Measurements from ENCODE around the gene NDUFS4.
"Not testable (repeated sequence)": the region's sequence is repeated elsewhere in the genome, so short reads cannot be mapped to it uniquely, and the experiment has no call there.

Gene NDUFS4

GRCh38 chr5:53560506-53561191 is at the start of gene NDUFS4:
Gene NDUFS4, plus strand, starts transcription at chr5:53560639. Its CDS starts 24 bp downstream, at chr5:53560663.
- DNase-seq, result peak; percentile 88

GRCh38 chr5:53512539-53512938 is 47.9 kb upstream of the NDUFS4 start:
- no peak for DNase-seq

DNA sequence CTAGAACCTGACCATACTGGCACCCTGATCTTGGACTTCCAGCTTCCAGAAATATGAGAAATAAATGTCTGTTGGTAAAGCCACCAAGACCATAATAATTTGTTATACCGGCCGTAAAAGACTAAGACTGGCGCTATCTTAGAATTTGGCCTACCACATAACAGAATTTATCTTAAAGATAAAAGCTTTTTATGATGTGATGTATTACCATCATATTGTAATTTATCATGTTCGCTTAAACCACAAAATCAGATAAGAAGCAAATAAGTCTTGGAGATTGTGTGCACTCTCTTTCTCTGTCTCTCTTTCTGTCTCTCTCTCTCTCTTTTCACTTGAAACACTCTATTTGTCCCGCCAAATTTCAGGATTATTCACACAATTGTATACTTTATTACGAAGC is 44.5 kb upstream of the NDUFS4 start:
- no peak for DNase-seq

DNA sequence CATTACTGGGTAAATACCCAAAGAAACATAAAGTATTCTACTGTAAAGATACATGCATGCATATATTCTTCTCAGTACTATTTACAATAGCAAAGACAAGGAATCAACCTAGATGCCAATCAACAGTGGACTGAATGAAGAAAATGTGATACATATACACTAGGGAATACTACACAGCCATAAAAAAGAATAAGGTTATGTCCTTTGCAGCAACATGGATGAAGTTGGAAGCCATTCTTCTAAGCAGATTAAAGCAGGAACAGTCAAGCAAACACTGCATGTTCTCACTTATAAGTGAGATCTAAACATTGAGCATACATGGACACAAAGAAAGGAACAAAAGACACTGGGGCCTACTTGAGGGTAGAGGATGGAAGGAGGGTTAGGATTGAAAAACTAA is 39.6 kb upstream of the NDUFS4 start:
- no peak for DNase-seq

GRCh38 chr5:53537711-53538110 is 22.7 kb upstream of the NDUFS4 start:
- no peak for DNase-seq

- not testable (repeated sequence) for DNase-seq
Observed at GRCh38 chr5:53540739-53541138, 19.7 kb upstream of the NDUFS4 start.

- no peak for DNase-seq
Observed at GRCh38 chr5:53541859-53542258, 18.6 kb upstream of the NDUFS4 start.

DNA sequence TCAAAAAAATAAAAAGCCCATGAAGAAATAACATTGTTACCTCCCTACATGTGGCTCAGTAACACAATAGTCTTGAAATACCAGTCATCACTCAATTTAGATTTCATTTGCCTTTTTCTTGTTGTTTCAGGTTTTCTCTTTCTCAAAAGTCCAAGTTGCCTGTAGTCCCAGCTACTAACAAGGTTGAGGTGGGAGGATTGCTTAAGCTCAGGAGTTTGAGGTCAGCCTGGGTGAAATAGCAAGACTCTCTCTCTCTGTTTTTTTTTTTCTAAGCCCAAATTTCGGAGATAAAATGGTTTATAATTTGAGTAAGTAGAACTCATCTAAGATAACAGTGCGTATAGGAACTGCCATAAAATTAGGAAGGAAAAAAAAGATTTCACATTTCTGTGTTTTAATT is 17.5 kb upstream of the NDUFS4 start:
- no peak for DNase-seq

- no peak for DNase-seq
Observed at GRCh38 chr5:53543401-53543800, 17.0 kb upstream of the NDUFS4 start.

DNA sequence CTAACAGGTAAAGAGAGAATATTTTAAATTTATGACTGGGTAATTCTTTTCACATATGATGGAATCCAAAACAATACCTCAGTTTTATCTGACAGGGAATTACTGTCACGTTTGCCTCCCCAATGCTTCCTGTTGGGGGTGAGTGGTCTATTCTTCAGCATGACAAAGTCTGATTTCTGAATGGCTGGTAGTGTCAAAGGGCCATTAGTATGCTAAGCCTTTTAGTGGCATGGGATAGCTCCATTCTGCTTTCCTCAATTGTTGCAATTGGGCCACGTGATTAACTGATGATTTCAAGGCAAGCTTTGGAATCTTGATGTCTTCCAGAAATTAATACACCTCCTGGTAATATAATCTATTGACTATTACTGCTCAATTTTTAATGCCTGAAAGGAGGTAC is 14.7 kb upstream of the NDUFS4 start:
- no peak for DNase-seq

GRCh38 chr5:53547226-53547625 is 13.2 kb upstream of the NDUFS4 start:
- DNase-seq, result no peak

- not testable (repeated sequence) for DNase-seq
Observed at GRCh38 chr5:53548501-53548900, 11.9 kb upstream of the NDUFS4 start.

DNA sequence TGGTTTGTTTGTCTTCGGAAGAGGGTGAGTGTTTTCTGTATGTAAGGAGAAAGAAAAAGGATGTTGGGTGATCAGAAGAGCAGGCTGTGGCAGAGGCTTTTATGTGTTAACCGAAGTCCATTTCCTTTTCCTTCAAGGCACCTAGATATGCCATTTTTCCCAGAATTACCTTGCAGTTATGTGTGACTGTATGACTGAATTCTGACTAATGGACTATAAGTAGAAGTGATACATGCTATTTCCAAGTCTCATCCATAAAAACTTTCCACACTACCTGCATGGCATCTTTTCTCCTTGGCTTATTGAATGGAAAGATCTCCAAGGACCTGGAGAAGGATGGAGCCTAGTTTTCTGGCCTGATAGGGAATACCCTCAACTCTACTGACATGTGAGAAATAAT is 10.6 kb upstream of the NDUFS4 start:
- no peak for DNase-seq

- DNase-seq, result no peak
Observed at GRCh38 chr5:53552561-53552960, 7.9 kb upstream of the NDUFS4 start.

DNA sequence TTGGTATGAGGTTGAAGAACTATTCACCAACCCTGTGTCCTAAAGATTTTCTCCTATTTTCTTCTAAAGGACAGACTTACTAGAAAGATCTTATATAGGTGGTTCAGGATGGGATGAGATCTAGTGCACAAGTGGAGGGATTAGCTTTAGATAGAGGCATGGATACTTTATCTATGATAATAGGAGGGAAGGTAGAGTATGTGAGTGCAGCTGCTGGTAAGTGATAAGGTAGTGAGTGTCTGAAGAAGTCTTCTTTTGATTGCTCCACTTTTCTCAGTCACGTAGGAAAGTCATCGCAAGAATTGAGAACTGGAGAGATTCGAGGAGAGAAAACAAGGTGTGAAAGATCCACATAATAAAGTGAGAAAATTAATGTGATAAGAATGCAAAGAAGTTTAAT is 6.0 kb upstream of the NDUFS4 start:
- DNase-seq, result no peak

DNA sequence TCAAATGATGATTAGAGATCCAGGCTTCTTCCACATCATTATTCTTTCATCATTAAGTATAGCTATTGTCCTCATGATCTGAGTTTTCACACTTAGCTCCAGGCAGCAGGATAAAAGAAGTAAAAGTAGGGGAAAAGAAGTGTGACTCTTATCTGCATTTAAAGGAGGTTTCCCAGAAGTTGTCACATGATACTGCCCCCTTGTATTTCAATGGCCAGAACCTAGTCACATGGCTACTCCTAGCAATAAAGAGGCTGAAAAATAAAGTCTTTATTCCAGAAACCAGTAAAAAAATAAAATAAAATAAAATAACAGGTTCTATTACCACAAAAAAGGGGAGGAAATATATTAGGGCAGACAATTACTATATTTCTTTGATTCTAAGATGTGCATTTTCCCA is 5.3 kb upstream of the NDUFS4 start:
- no peak for DNase-seq

- no peak for DNase-seq
Observed at GRCh38 chr5:53556001-53556400, 4.4 kb upstream of the NDUFS4 start.

DNA sequence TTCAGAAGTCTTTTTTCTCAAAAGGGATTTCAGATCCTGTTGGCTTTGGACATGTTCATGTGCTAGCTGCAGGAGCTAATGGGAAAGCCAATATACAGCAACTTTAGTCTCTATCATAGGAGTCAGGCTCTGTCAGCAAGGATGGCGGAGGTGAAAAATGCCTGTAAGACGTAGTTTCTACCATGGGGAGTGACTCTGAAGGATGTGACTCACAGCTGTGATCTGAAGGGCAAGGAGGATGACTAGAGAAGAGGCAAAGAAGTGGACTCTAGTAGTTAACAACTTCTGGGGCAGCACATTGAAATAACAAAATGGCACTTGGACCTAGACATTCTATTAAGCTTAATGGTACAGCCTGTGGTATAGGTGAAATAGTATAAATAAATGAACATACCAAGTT is 3.1 kb upstream of the NDUFS4 start:
- no peak for DNase-seq

- no peak for DNase-seq
Observed at GRCh38 chr5:53558966-53559365, 1.5 kb upstream of the NDUFS4 start.

DNA sequence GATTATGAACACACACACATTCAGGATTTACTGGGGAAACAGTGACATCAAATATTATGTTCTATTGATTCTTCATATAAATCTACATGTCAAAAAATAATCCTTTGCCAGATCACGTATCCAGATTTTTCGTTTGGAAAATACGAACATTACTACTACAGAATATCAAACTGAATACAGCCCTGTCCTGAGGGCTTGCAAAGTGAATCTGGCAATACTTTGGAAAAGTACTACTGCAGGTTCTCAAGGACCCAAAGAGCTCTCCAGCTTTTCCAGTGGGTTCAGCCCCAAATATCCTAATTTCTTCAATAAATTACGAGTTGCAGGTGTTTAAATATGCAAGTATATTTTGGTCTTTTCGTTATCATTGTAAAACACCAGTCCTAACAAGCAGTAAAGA is 411 bp upstream of the NDUFS4 start:
- DNase-seq, result no peak

GRCh38 chr5:53568401-53568800 is 8.0 kb downstream of the NDUFS4 start:
- DNase-seq, result no peak

DNA sequence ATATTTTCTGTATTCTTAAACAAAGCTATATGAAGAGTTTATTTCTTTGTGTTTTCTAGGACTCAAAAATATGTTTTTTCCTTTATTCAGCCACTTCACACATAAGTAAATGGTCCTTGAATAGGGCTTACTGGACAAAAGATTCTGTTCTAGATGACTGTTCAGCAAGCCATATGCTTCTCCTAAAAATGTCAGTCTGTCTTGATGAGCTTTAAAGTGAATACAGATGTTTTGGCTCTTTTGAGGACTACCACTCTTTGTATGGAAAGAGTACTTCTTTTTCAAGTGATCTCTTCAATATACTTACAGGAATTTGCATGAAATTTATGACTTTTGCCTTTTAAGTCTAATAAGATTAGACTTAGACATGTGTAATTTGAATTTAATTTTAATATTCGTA is 8.4 kb downstream of the NDUFS4 start:
- DNase-seq, result no peak

DNA sequence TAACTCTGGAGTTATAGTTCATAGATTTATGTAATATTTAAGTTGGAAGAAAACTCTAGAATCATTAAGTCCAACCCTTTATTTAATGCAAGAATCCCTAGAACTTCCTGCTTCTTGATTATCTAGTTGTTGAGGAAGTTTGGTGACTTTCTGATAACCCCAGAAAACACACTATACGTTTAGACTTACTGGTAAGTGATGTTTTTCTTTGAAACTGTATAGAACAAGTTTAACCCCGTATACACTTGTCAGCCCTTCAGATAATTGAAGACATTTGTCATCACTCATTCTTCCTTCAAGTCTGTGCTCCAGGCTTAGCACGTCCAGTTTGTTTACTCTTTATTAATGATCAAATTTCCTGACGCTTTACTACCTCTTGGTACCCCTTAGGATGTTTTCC is 9.0 kb downstream of the NDUFS4 start:
- DNase-seq, result no peak

- DNase-seq, result no peak
Observed at GRCh38 chr5:53571403-53571802, 11.0 kb downstream of the NDUFS4 start.

- no peak for DNase-seq
Observed at GRCh38 chr5:53575101-53575500, 14.7 kb downstream of the NDUFS4 start.

DNA sequence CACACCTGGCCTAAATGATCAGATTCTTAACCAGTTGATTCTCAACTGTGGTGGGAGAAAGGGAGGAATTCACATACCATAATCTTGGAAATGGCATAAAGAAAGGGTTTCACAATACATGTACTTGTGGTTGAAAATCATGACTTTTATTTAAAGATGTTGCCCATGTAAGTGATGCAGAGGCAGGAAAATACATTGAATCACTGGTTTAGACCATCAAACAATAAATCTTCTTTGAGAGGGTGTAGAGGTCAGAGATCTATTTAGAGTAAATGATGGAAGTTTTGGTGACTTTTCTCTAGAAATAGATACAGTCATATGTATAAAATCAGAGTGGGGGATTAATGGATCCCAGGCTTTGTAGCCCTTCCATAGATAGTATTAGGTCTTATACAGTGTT is 15.4 kb downstream of the NDUFS4 start:
- no peak for DNase-seq
